Keratinocyte (primary cell): ENCODE results near the gene PPP1CB. TPM values are rescaled to one million over a fixed set of nuclear protein-coding genes. Genes with fewer than 3 reads are reported as not detected.
"Not testable (repeated sequence)": the region's sequence is repeated elsewhere in the genome, so short reads cannot be mapped to it uniquely, and the experiment has no call there.

Source experiments
- DNase-seq: peaks from one replicate; pipeline ENCODE4 v3.0.0-alpha.2; 2011; ENCODE audit warnings: low read depth, missing footprints, low spot score
- FAIRE-seq: peaks from 2 replicates; lab custom pipeline; 2011; peaks lifted over from hg19 to GRCh38; lab: Jason Lieb, UNC
- H2AFZ ChIP-seq: 2 replicates; pipeline ENCODE4 v1.6.0; 2012; ENCODE audit warnings: low read length, control low read depth, inconsistent platforms; ENCODE audit not compliant: control insufficient read depth
- H3K27ac ChIP-seq: 2 replicates; pipeline ENCODE4 v1.5.1; 2011; ENCODE audit warnings: low read length; ENCODE audit not compliant: control insufficient read depth, insufficient read depth
- H3K27me3 ChIP-seq: 3 replicates; pipeline ENCODE4 v1.6.0; 2011; ENCODE audit warnings: low read length; ENCODE audit not compliant: control insufficient read depth, insufficient read depth; ENCODE audit errors: extremely low read depth
- H3K36me3 ChIP-seq, 2 experiments: 2 replicates in 1 of 2; 3 replicates in 1 of 2; pipeline ENCODE4 v1.5.1; 2011; ENCODE audit warnings: low read length in 2 of 2, mild to moderate bottlenecking in 1 of 2; ENCODE audit not compliant: control insufficient read depth in 2 of 2, insufficient read depth in 2 of 2; ENCODE audit errors: extremely low read depth in 1 of 2
- H3K4me1 ChIP-seq: 3 replicates; pipeline ENCODE4 v1.5.1; 2011; ENCODE audit warnings: low read length; ENCODE audit not compliant: control insufficient read depth, insufficient read depth; ENCODE audit errors: extremely low read depth
- H3K4me2 ChIP-seq: 3 replicates; pipeline ENCODE4 v1.6.0; 2011; ENCODE audit warnings: low read depth, low read length; ENCODE audit not compliant: control insufficient read depth, insufficient read depth; ENCODE audit errors: extremely low read depth
- H3K4me3 ChIP-seq, 3 experiments: fragments of 200-600 bp in 1 of 3; sonication (generic) in 1 of 3; 2 replicates in 2 of 3; 3 replicates in 1 of 3; pipeline ENCODE4 v1.5.1; 2011 to 2016; ENCODE audit warnings: low read length in 3 of 3, mild to moderate bottlenecking in 3 of 3, control low read depth in 2 of 3, inconsistent platforms in 1 of 3, low read depth in 1 of 3, mixed read lengths in 1 of 3, mixed run types in 1 of 3, moderate library complexity in 1 of 3; ENCODE audit not compliant: control insufficient read depth in 2 of 3, insufficient read depth in 2 of 3; ENCODE audit errors: extremely low read depth in 1 of 3
- H3K79me2 ChIP-seq: 2 replicates; pipeline ENCODE4 v1.6.0; 2012; ENCODE audit warnings: low read length; ENCODE audit not compliant: control insufficient read depth, insufficient read depth
- H3K9ac ChIP-seq: 3 replicates; pipeline ENCODE4 v1.6.0; 2011; ENCODE audit warnings: low read length; ENCODE audit not compliant: control insufficient read depth, insufficient read depth; ENCODE audit errors: extremely low read depth
- H3K9me1 ChIP-seq: 3 replicates; pipeline ENCODE4 v1.6.0; 2011; ENCODE audit warnings: low read length; ENCODE audit not compliant: control insufficient read depth, insufficient read depth; ENCODE audit errors: extremely low read depth
- H3K9me3 ChIP-seq: 2 replicates; pipeline ENCODE4 v1.5.1; 2012; ENCODE audit warnings: low read depth, low read length; ENCODE audit not compliant: control insufficient read depth
- H4K20me1 ChIP-seq: 3 replicates; pipeline ENCODE4 v1.6.0; 2011; ENCODE audit warnings: low read length; ENCODE audit not compliant: control insufficient read depth, insufficient read depth; ENCODE audit errors: extremely low read depth
- EZH2 ChIP-seq: IDR thresholded peaks from one replicate; pipeline ENCODE4 v1.6.1; 2012; ENCODE audit warnings: inconsistent platforms, mild to moderate bottlenecking, low read length, moderate library complexity
- dilution Hi-C: fragments of 300-500 bp; cut with MboI; formaldehyde crosslinking; loops from one replicate; pipeline ENCODE4 v1.7.0; 2020; ENCODE audit warnings: low sequenced_read_pairs; ENCODE audit not compliant: extremely low pct_ligation_motif_present
- polyA plus RNA-seq, 5 experiments: library from polyadenylated mRNA; depleted of rRNA in 3 of 5; stranded (reverse) in 3 of 5; stranded (forward) in 1 of 5; unstranded in 1 of 5; fragments of >200 nt; gene quantifications; 1 replicate in 1 of 5; 2 replicates in 3 of 5; 3 replicates in 1 of 5; pipeline versions ENCODE4 v1.2.1 to v1.2.3, GENCODE V29; 2011 to 2012; ENCODE audit warnings: missing spikeins in 2 of 5, low read depth in 1 of 5, low replicate concordance in 1 of 5
- TF ChIP-seq, protein P1 (sequence below), 3 experiments: IDR thresholded peaks in 1 of 3; conservative IDR thresholded peaks in 1 of 3; optimal IDR thresholded peaks in 1 of 3; 2 replicates in 2 of 3; 3 replicates in 1 of 3; pipeline versions ENCODE3 to v1.5.1; 2011; ENCODE audit warnings: low read length in 3 of 3, mild to moderate bottlenecking in 3 of 3, moderate library complexity in 2 of 3, control low read depth in 1 of 3, inconsistent platforms in 1 of 3; ENCODE audit not compliant: insufficient read depth in 2 of 3; ENCODE audit errors: extremely low read depth in 1 of 3

PPP1CB gene
- polyA plus RNA-seq, 1 donor (not counting 4 experiments of a cell fraction or from before 2014, with no cell fraction given): 157 TPM

DNA sequence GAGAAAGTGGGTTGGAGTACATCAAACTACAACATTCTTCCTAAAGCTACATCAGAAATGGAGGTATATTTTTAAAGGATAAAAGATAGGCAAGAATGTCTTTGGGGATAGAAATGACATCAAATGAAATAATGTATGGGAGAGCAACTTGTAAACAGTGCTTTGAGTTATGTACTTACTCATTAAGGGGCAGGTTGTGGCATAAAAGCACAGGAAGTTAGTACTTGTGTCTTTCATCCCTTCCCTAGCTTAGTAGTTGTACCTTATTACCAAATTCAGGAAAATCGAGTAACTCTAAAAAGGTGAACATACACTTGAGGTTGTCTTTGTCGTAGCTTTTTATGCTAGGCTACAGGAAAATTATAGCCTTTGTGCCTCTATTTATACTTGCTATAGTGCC lies 28.9 kb downstream of the PPP1CB start:
- Histone ChIP-seq H3K9ac (no peak overlapping the region), H3K27ac (no peak overlapping the region), H3K79me2 (peaks cover 63% of the 10 kb centered on the region), H3K4me2 (no peak overlapping the region), H4K20me1 (peaks cover 4% of the 10 kb centered on the region), H2AFZ (no peak overlapping the region), H3K9me3 (no peaks in the 10 kb centered on the region), H3K36me3 (peaks cover 13 to 30% of the 10 kb centered on the region in 2 experiments), H3K27me3 (no peaks in the 10 kb centered on the region), H3K4me3 (no peak overlapping the region), H3K9me1 (no peaks in the 10 kb centered on the region), H3K4me1 (peaks cover 5% of the 10 kb centered on the region)
- DNase-seq (no peak), FAIRE-seq (no peak)
- TF ChIP-seq, protein P1, sequence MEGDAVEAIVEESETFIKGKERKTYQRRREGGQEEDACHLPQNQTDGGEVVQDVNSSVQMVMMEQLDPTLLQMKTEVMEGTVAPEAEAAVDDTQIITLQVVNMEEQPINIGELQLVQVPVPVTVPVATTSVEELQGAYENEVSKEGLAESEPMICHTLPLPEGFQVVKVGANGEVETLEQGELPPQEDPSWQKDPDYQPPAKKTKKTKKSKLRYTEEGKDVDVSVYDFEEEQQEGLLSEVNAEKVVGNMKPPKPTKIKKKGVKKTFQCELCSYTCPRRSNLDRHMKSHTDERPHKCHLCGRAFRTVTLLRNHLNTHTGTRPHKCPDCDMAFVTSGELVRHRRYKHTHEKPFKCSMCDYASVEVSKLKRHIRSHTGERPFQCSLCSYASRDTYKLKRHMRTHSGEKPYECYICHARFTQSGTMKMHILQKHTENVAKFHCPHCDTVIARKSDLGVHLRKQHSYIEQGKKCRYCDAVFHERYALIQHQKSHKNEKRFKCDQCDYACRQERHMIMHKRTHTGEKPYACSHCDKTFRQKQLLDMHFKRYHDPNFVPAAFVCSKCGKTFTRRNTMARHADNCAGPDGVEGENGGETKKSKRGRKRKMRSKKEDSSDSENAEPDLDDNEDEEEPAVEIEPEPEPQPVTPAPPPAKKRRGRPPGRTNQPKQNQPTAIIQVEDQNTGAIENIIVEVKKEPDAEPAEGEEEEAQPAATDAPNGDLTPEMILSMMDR (optimal IDR thresholded peaks at IDR 0.05 in 1 of 3, IDR thresholded peaks at IDR 0.05 in 1 of 3, conservative IDR thresholded peaks at IDR 0.05 in 1 of 3; ENCODE audit: extremely low read depth in 1 of 3, insufficient read depth in 2 of 3, low read length in 3 of 3): no peak
- TF ChIP-seq EZH2: no peak
- dilution Hi-C loops: no loop called here

DNA sequence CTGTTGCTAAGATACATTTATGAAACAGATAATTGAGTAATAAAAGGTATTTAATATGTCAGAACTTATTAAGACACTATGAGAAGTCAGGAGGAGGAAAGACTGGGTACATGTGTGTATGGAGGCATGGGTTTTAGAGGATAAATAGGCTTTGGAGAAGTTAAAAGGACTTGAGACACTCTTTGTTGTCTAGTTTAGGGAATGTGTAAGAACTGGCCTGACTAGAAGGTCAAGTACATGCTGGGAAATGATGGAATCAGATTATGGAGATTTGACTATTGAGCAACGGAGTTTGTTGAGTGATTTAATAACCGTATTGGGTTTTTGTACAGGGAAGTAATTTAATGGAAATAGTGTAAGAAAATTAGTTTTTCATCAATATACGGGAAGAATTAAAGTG lies 30.8 kb downstream of the PPP1CB start:
- peaks cover 5% of the 10 kb centered on the region for H3K4me1 ChIP-seq
- TF ChIP-seq, protein P1 (optimal IDR thresholded peaks at IDR 0.05 in 1 of 3, IDR thresholded peaks at IDR 0.05 in 1 of 3, conservative IDR thresholded peaks at IDR 0.05 in 1 of 3; ENCODE audit: extremely low read depth in 1 of 3, insufficient read depth in 2 of 3, low read length in 3 of 3): no peak
- TF ChIP-seq EZH2: no peak
- H3K9me3 ChIP-seq: no peaks in the 10 kb centered on the region
- H3K9me1 ChIP-seq: no peaks in the 10 kb centered on the region
- H3K27ac ChIP-seq: no peak overlapping the region
- peaks cover 14 to 29% of the 10 kb centered on the region in 2 experiments for H3K36me3 ChIP-seq
- H3K9ac ChIP-seq: no peak overlapping the region
- dilution Hi-C loops: no loop called here
- H2AFZ ChIP-seq: no peak overlapping the region
- H3K4me2 ChIP-seq: no peak overlapping the region
- no peak for DNase-seq
- no peak overlapping the region for H3K4me3 ChIP-seq
- no peaks in the 10 kb centered on the region for H3K27me3 ChIP-seq
- H4K20me1 ChIP-seq: no peaks in the 10 kb centered on the region
- peak; percentile 34 for FAIRE-seq
- peaks cover 46% of the 10 kb centered on the region for H3K79me2 ChIP-seq

DNA sequence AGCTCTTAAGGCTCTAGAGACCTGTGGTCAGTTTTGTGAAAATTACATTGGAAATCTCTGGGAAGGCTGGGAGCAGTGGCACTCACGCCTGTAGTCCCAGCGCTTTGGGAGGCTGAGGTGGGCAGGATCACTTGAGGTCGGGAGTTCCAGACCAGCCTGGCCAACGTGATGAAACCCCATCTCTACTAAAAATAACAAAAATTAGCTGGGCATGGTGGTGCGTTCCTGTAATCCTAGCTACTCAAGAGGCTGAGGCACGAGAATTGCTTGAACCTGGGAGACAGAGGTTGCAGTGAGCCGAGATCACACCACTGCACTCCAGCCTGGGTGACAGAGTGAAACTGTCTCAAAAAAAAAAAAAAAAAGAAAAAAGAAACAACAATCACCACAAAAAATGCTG lies 32.9 kb downstream of the PPP1CB start:
- peaks cover 35% of the 10 kb centered on the region for H3K79me2 ChIP-seq
- H3K4me2 ChIP-seq, H3K27me3 ChIP-seq, H2AFZ ChIP-seq, H3K9ac ChIP-seq, H4K20me1 ChIP-seq, FAIRE-seq, H3K9me3 ChIP-seq, dilution Hi-C loops, H3K4me3 ChIP-seq, H3K4me1 ChIP-seq, DNase-seq, H3K9me1 ChIP-seq, H3K27ac ChIP-seq: not testable (repeated sequence)
- peaks cover 17 to 31% of the 10 kb centered on the region in 2 experiments for H3K36me3 ChIP-seq
